Gastroesophageal sphincter (tissue), 3 donors: ENCODE measurements around the gene CACNA2D3.

Source experiments
- CTCF ChIP-seq, 4 experiments: fragments of 200-600 bp in 2 of 4; fragments of 450-650 bp in 2 of 4; sonication (generic) in 1 of 4; IDR thresholded peaks; one replicate each; pipeline ENCODE4 v1.5.1; 2017 to 2019; ENCODE audit warnings: antibody characterized with exemption in 4 of 4, mild to moderate bottlenecking in 2 of 4, moderate library complexity in 2 of 4
- EP300 ChIP-seq: sonication (generic); formaldehyde crosslinking; IDR thresholded peaks from one replicate; pipeline ENCODE4 v1.6.1; 2017; ENCODE audit warnings: antibody characterized with exemption, mild to moderate bottlenecking
- POLR2A ChIP-seq, 2 donors: fragments of 450-650 bp; IDR thresholded peaks; one replicate each; pipeline ENCODE4 v1.6.1; 2017; ENCODE audit warnings: antibody characterized with exemption in 2 of 2, mild to moderate bottlenecking in 2 of 2, moderate library complexity in 1 of 2
- POLR2AphosphoS5 ChIP-seq: sonication (generic); formaldehyde crosslinking; IDR thresholded peaks from one replicate; pipeline ENCODE4 v1.6.1; 2017; ENCODE audit warnings: antibody characterized with exemption

DNA sequence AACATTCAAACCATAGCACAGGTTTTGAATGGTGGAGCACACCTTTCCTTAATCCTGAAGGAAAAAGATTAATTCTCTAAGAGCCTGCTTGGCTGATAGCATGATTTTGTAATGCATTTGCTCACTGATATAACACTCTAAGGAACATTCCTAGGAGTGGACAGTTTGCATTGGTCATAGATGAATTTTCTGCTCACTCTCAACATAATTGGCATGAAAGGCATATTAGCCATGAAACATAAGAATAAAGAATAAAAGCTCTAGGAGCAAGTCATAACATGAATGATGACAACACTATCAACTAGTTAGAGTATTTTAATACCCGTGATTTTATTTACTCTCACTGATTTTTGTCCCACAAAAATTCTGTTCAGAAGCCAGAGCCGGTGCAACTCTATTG, 839.8 kb downstream of the CACNA2D3 start:
- TF ChIP-seq POLR2AphosphoS5 = no peak
- TF ChIP-seq CTCF (IDR thresholded peaks at IDR 0.05) = no peak
- no peak for TF ChIP-seq POLR2A (IDR thresholded peaks at IDR 0.05)
- TF ChIP-seq EP300 = no peak
